Astrocyte (in vitro differentiated cells and primary cell): ENCODE measurements around the gene ZIC4.

Source experiments
- EZH2 ChIP-seq: IDR thresholded peaks from 2 replicates; pipeline ENCODE4 v1.6.1; 2012; ENCODE audit warnings: mild to moderate bottlenecking, low read length, inconsistent platforms; ENCODE audit not compliant: insufficient read depth
- TF ChIP-seq, protein P1 (sequence below): IDR thresholded peaks from 2 replicates; pipeline ENCODE4 v1.5.1; 2011; ENCODE audit warnings: low read depth, mild to moderate bottlenecking, inconsistent platforms, low read length, moderate library complexity; ENCODE audit not compliant: insufficient read depth

GRCh38 chr3:147415874-147416273 lies 9.5 kb upstream of the ZIC4 start:
- no peak for TF ChIP-seq EZH2
- TF ChIP-seq, protein P1, sequence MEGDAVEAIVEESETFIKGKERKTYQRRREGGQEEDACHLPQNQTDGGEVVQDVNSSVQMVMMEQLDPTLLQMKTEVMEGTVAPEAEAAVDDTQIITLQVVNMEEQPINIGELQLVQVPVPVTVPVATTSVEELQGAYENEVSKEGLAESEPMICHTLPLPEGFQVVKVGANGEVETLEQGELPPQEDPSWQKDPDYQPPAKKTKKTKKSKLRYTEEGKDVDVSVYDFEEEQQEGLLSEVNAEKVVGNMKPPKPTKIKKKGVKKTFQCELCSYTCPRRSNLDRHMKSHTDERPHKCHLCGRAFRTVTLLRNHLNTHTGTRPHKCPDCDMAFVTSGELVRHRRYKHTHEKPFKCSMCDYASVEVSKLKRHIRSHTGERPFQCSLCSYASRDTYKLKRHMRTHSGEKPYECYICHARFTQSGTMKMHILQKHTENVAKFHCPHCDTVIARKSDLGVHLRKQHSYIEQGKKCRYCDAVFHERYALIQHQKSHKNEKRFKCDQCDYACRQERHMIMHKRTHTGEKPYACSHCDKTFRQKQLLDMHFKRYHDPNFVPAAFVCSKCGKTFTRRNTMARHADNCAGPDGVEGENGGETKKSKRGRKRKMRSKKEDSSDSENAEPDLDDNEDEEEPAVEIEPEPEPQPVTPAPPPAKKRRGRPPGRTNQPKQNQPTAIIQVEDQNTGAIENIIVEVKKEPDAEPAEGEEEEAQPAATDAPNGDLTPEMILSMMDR: peak; percentile 35
